ENCODE measurements around the gene CELA2B.
"Not testable (repeated sequence)": the region's sequence is repeated elsewhere in the genome, so short reads cannot be mapped to it uniquely, and the experiment has no call there.

Gene CELA2B

GRCh38 chr1:15432324-15432723 lies 43.6 kb upstream of the CELA2B start:
- H3K4me1 ChIP-seq (ENCODE audit: low read length): peaks cover 4% of the 10 kb centered on the region; the same call in 1 of the 2 replicates
- no peaks in the 10 kb centered on the region for H4K20me1 ChIP-seq (ENCODE audit: insufficient read depth, low read length)
- H3K9ac ChIP-seq (ENCODE audit: low read length): no peak overlapping the region
- no peak for TF ChIP-seq CTCF (IDR thresholded peaks at IDR 0.05; ENCODE audit: low read depth, low read length)
- TF ChIP-seq EZH2phosphoT487 (IDR thresholded peaks at IDR 0.05; ENCODE audit: low read depth): no peak
- no peak overlapping the region for H3K4me2 ChIP-seq (ENCODE audit: low read length)
- no peak overlapping the region for H2AFZ ChIP-seq (ENCODE audit: low read depth, low read length)
- H3K79me2 ChIP-seq (ENCODE audit: low read length): no peaks in the 10 kb centered on the region
- no peaks in the 10 kb centered on the region for H3K9me3 ChIP-seq (ENCODE audit: insufficient read depth, low read length)
- H3K36me3 ChIP-seq (replicated peaks; ENCODE audit: low read depth, low read length): no peaks in the 10 kb centered on the region
- no peaks in the 10 kb centered on the region for H3K27me3 ChIP-seq (ENCODE audit: low read depth, low read length)
- H3K4me3 ChIP-seq (ENCODE audit: low read length): no peak overlapping the region
- no peak overlapping the region for H3K27ac ChIP-seq (ENCODE audit: low read length)

GRCh38 chr1:15433471-15433870 lies 42.4 kb upstream of the CELA2B start:
- Histone ChIP-seq H3K4me2 (ENCODE audit: low read length) (no peak overlapping the region), H3K27ac (ENCODE audit: low read length) (no peak overlapping the region), H3K27me3 (ENCODE audit: low read depth, low read length) (no peaks in the 10 kb centered on the region), H4K20me1 (ENCODE audit: insufficient read depth, low read length) (no peaks in the 10 kb centered on the region), H3K36me3 (replicated peaks; ENCODE audit: low read depth, low read length) (no peaks in the 10 kb centered on the region), H2AFZ (ENCODE audit: low read depth, low read length) (no peak overlapping the region), H3K9me3 (ENCODE audit: insufficient read depth, low read length) (no peaks in the 10 kb centered on the region), H3K4me3 (ENCODE audit: low read length) (no peak overlapping the region), H3K79me2 (ENCODE audit: low read length) (no peaks in the 10 kb centered on the region), H3K9ac (ENCODE audit: low read length) (no peak overlapping the region), H3K4me1 (ENCODE audit: low read length) (peaks cover 9% of the 10 kb centered on the region)
- no peak for TF ChIP-seq EZH2phosphoT487 (IDR thresholded peaks at IDR 0.05; ENCODE audit: low read depth)
- no peak for TF ChIP-seq CTCF (IDR thresholded peaks at IDR 0.05; ENCODE audit: low read depth, low read length)

- H3K27ac ChIP-seq (ENCODE audit: low read length); H3K4me3 ChIP-seq (ENCODE audit: low read length); H4K20me1 ChIP-seq (ENCODE audit: insufficient read depth, low read length); H3K9me3 ChIP-seq (ENCODE audit: insufficient read depth, low read length); H3K79me2 ChIP-seq (ENCODE audit: low read length); H3K4me2 ChIP-seq (ENCODE audit: low read length); H3K9ac ChIP-seq (ENCODE audit: low read length); H3K36me3 ChIP-seq (replicated peaks; ENCODE audit: low read depth, low read length); H2AFZ ChIP-seq (ENCODE audit: low read depth, low read length); H3K27me3 ChIP-seq (ENCODE audit: low read depth, low read length): not testable (repeated sequence)
- peaks cover 14% of the 10 kb centered on the region for H3K4me1 ChIP-seq (ENCODE audit: low read length)
Measured at GRCh38 chr1:15434739-15435138, 41.2 kb upstream of the CELA2B start.

- H3K4me3 ChIP-seq (ENCODE audit: low read length): no peak overlapping the region
- no peak overlapping the region for H2AFZ ChIP-seq (ENCODE audit: low read depth, low read length)
- H3K27ac ChIP-seq (ENCODE audit: low read length): no peak overlapping the region
- no peak for TF ChIP-seq EZH2phosphoT487 (IDR thresholded peaks at IDR 0.05; ENCODE audit: low read depth)
- TF ChIP-seq CTCF (IDR thresholded peaks at IDR 0.05; ENCODE audit: low read depth, low read length): no peak
- no peaks in the 10 kb centered on the region for H3K79me2 ChIP-seq (ENCODE audit: low read length)
- H3K9ac ChIP-seq (ENCODE audit: low read length): no peak overlapping the region
- no peaks in the 10 kb centered on the region for H3K27me3 ChIP-seq (ENCODE audit: low read depth, low read length)
- H3K9me3 ChIP-seq (ENCODE audit: insufficient read depth, low read length): no peaks in the 10 kb centered on the region
- H3K4me1 ChIP-seq (ENCODE audit: low read length): peaks cover 14% of the 10 kb centered on the region
- H3K36me3 ChIP-seq (replicated peaks; ENCODE audit: low read depth, low read length): no peaks in the 10 kb centered on the region
- no peak overlapping the region for H3K4me2 ChIP-seq (ENCODE audit: low read length)
- no peaks in the 10 kb centered on the region for H4K20me1 ChIP-seq (ENCODE audit: insufficient read depth, low read length)
Measured at GRCh38 chr1:15435239-15436077, 40.4 kb upstream of the CELA2B start.
